ENCODE data around the gene CSPG5.

GRCh38 chr3:47568901-47569300, 9.8 kb downstream of the CSPG5 start:
- TF ChIP-seq, protein P1, sequence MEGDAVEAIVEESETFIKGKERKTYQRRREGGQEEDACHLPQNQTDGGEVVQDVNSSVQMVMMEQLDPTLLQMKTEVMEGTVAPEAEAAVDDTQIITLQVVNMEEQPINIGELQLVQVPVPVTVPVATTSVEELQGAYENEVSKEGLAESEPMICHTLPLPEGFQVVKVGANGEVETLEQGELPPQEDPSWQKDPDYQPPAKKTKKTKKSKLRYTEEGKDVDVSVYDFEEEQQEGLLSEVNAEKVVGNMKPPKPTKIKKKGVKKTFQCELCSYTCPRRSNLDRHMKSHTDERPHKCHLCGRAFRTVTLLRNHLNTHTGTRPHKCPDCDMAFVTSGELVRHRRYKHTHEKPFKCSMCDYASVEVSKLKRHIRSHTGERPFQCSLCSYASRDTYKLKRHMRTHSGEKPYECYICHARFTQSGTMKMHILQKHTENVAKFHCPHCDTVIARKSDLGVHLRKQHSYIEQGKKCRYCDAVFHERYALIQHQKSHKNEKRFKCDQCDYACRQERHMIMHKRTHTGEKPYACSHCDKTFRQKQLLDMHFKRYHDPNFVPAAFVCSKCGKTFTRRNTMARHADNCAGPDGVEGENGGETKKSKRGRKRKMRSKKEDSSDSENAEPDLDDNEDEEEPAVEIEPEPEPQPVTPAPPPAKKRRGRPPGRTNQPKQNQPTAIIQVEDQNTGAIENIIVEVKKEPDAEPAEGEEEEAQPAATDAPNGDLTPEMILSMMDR (IDR thresholded peaks at IDR 0.05) = no peak
- TF ChIP-seq POLR2A (IDR thresholded peaks at IDR 0.05) (no peak), EP300 (IDR thresholded peaks at IDR 0.05) (no peak)
